ENCODE results near the gene AJM1.

The AJM1 gene

DNA sequence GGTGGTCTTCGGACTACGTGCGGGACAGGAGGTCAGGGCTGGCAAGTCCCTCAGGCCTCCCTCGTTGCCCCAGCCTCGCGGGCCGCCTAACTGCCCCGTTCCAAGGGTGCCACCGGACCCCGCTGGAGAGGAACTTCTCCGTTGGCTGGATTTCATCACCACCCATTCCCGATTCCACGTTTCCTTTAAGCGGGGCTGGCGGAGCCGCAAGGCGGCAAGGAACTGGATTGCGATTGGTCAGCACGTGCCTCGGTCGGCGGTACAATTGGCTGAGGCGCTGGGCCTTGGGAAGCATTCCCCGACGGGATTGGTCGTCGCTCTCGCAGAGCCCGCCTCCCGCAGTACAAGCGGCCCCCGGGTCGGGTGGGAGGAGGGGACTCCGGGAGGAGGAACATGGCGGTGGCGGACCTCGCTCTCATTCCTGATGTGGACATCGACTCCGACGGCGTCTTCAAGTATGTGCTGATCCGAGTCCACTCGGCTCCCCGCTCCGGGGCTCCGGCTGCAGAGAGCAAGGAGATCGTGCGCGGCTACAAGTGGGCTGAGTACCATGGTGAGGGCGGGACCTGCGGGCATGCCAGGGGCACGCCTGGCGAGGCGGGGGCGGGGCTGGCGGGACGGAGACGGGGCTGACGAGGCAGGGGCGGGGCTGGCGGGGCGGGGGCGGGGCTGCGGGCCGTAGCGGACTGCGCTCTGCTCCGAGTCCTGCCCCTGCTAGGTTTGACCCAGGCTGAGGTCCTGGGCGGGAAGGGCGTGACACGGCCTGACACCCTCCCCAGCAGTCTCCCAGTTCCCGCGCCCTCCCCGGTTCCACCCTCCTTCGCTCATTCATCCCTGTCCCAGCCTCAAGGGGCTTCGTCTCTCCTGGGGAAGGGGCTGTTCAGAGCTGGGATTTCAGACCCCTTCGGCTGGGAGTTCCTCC is 7.0 kb downstream of the AJM1 start, which contains the start of gene PHPT1:
Gene PHPT1 (plus strand): TSS at position 372 of the 922 bp plus-strand sequence. CDS start 22 bp downstream, at position 394.
- ATAC-seq: peak; percentile 80
- TF ChIP-seq ZNF70 (CRISPR knock-in tag; IDR thresholded peaks at IDR 0.05): peak; percentile 33; the same call in 1 of the 2 replicates
- TF ChIP-seq PATZ1 (CRISPR knock-in tag; IDR thresholded peaks at IDR 0.05; ENCODE audit: borderline replicate concordance): 0 out of 2 replicates have a peak, but pooled peaks have one; percentile 19
- TF ChIP-seq BACH2 (CRISPR knock-in tag; IDR thresholded peaks at IDR 0.05; ENCODE audit: borderline replicate concordance): no peak

DNA sequence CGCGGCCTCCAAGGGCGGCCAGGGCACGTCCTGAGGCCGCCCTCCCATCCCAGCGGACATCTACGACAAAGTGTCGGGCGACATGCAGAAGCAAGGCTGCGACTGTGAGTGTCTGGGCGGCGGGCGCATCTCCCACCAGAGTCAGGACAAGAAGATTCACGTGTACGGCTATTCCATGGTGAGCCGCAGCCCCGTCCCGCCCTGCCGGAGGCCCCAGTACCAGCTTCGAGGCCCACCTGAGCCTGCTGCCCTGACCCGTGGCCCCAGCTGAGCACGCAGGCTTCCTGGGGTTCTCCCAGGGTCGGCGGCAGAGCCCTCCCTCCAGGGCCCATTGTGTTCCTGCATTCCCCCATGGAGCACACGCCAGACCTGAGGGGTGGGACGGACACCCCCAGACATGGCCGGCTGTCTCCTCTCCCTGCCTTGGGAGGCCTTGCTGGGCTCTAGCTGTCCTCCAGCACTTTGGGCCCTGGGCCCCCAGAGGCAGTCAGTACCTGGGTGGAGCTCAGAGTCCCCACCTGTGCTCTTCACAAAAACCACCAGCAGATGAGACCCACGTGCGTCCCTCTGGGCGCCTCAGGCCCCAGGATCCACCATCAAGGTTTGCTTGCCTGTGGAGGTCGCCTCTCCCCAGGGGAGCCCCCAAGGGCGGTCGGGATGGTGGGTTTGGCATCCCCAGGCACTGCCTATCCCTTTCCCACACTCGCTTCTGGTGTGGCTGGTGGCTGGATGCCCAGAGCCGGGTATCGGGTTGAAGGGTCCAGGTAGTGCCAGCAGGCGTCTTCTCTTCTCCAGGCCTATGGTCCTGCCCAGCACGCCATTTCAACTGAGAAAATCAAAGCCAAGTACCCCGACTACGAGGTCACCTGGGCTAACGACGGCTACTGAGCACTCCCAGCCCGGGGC is 7.9 kb downstream of the AJM1 start:
- TF ChIP-seq ZC3H10 (CRISPR knock-in tag; IDR thresholded peaks at IDR 0.05) (no peak), OSR1 (CRISPR knock-in tag; IDR thresholded peaks at IDR 0.05) (no peak), ARNTL (CRISPR knock-in tag; IDR thresholded peaks at IDR 0.05; ENCODE audit: borderline replicate concordance, low read depth) (no peak), RARB (CRISPR knock-in tag; IDR thresholded peaks at IDR 0.05) (no peak), TOX (CRISPR knock-in tag; IDR thresholded peaks at IDR 0.05; ENCODE audit: borderline replicate concordance) (no peak), ZNF70 (CRISPR knock-in tag; IDR thresholded peaks at IDR 0.05) (no peak), POU6F1 (CRISPR knock-in tag; IDR thresholded peaks at IDR 0.05; ENCODE audit: borderline replicate concordance, low read depth) (no peak)
- TF ChIP-seq, protein P1, sequence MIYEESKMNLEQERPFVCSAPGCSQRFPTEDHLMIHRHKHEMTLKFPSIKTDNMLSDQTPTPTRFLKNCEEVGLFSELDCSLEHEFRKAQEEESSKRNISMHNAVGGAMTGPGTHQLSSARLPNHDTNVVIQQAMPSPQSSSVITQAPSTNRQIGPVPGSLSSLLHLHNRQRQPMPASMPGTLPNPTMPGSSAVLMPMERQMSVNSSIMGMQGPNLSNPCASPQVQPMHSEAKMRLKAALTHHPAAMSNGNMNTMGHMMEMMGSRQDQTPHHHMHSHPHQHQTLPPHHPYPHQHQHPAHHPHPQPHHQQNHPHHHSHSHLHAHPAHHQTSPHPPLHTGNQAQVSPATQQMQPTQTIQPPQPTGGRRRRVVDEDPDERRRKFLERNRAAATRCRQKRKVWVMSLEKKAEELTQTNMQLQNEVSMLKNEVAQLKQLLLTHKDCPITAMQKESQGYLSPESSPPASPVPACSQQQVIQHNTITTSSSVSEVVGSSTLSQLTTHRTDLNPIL (CRISPR knock-in tag; IDR thresholded peaks at IDR 0.05; ENCODE audit: low read depth): no peak
- ATAC-seq: no peak

DNA sequence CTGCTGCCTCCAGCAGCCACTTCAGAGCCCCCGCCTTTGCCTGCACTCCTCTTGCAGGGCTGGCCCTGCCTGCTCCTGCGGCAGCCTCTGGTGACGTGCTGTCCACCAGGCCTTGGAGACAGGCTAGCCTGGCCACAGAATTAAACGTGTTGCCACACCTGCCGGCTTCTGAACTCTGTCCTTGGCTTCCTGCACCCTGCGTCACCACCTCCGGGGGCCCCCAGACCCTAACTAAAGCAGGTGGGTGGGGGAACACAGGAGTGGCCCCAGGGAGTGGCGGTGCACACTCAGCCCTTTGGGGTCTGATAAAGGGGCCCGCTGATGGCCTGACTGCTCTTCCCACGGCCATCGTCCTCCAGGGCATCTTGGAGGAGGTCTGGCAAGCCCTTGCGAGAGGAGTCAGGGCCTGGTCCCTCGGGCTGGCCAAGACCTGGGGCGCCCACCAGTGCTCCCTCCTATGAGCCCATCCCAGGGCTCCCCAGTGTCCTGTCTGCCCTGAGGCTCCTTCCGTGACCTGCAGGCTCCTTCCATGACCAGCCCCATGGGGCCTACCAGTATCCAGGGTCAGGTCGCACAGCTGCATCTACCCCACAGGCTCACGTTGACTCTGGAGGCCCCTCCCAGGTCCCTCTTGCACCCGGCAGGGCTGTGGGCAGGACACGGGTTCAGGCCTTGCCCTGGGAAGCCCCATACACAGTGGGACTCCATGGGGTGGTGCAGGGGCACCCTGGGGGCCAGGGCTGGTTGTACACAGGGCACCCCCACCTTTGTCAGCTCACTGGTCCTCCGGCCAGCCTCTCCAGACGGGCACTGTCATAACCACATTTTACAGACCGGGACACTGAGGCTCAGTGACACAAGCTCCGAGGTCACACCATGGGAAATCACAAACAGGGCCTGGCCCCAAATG is 8.8 kb downstream of the AJM1 start:
- TF ChIP-seq POU6F1 (CRISPR knock-in tag; IDR thresholded peaks at IDR 0.05; ENCODE audit: borderline replicate concordance, low read depth): no peak
- no peak for TF ChIP-seq ZNF565 (CRISPR knock-in tag; conservative IDR thresholded peaks at IDR 0.05; ENCODE audit: low read depth)
- no peak for TF ChIP-seq RARB (CRISPR knock-in tag; IDR thresholded peaks at IDR 0.05)
- TF ChIP-seq ISL1 (CRISPR knock-in tag; IDR thresholded peaks at IDR 0.05): no peak
- TF ChIP-seq ESRRG (CRISPR knock-in tag; IDR thresholded peaks at IDR 0.05): no peak
- no peak for TF ChIP-seq SNAI2 (CRISPR knock-in tag; IDR thresholded peaks at IDR 0.05)
- TF ChIP-seq OSR1 (CRISPR knock-in tag; IDR thresholded peaks at IDR 0.05): no peak
- TF ChIP-seq TSHZ2 (CRISPR knock-in tag; IDR thresholded peaks at IDR 0.05): no peak
- TF ChIP-seq TCF4 (CRISPR knock-in tag; IDR thresholded peaks at IDR 0.05; ENCODE audit: borderline replicate concordance): no peak
- TF ChIP-seq CSDC2 (CRISPR knock-in tag; IDR thresholded peaks at IDR 0.05): no peak
- TF ChIP-seq GLIS3 (CRISPR knock-in tag; IDR thresholded peaks at IDR 0.05): no peak
- TF ChIP-seq ZNF70 (CRISPR knock-in tag; IDR thresholded peaks at IDR 0.05): no peak
- TF ChIP-seq ARNTL (CRISPR knock-in tag; IDR thresholded peaks at IDR 0.05; ENCODE audit: borderline replicate concordance, low read depth): no peak

More for the DNA sequence above, 8.8 kb downstream of the AJM1 start:
- ATAC-seq: no peak

Measured in SK-N-SH treated with all-trans-retinoic acid at 6 μM for 48 hours (cell line).